HG02943 (cell line): ENCODE measurements around the gene TULP3.

ENCODE experiments used
- ATAC-seq: cut with Tn5 transposase; IDR thresholded peaks from one replicate; pipeline ENCODE4 v1.9.1; 2021; ENCODE audit warnings: mild to moderate bottlenecking, low read depth, moderate library complexity; ENCODE audit not compliant: unreplicated experiment

TULP3 gene

GRCh38 chr12:2961705-2962104 is 71.0 kb downstream of the TULP3 start:
- ATAC-seq, result no peak

- no peak for ATAC-seq
Observed at GRCh38 chr12:2963154-2963759, 72.6 kb downstream of the TULP3 start.

- ATAC-seq, result no peak
Observed at GRCh38 chr12:2963760-2964292, 73.1 kb downstream of the TULP3 start.

- no peak for ATAC-seq
Observed at GRCh38 chr12:2967651-2968050, 77.0 kb downstream of the TULP3 start.

GRCh38 chr12:2970744-2971143 is 80.1 kb downstream of the TULP3 start:
- ATAC-seq, result no peak

GRCh38 chr12:2973566-2973965 is 82.9 kb downstream of the TULP3 start:
- ATAC-seq, result no peak

GRCh38 chr12:2974560-2974971 is 83.9 kb downstream of the TULP3 start:
- ATAC-seq, result no peak

GRCh38 chr12:2976581-2976996 is 85.9 kb downstream of the TULP3 start:
- no peak for ATAC-seq

- ATAC-seq, result no peak
Observed at GRCh38 chr12:2977776-2978175, 87.1 kb downstream of the TULP3 start.

GRCh38 chr12:2979806-2980205 is 89.1 kb downstream of the TULP3 start:
- ATAC-seq, result no peak

GRCh38 chr12:2980630-2981029 is 89.9 kb downstream of the TULP3 start:
- ATAC-seq, result no peak

GRCh38 chr12:2982361-2982760 is 91.7 kb downstream of the TULP3 start:
- ATAC-seq, result no peak

GRCh38 chr12:2984249-2984648 is 93.6 kb downstream of the TULP3 start:
- ATAC-seq, result no peak

GRCh38 chr12:2984698-2985097 is 94.0 kb downstream of the TULP3 start:
- ATAC-seq, result no peak

GRCh38 chr12:2986876-2987275 is 96.2 kb downstream of the TULP3 start:
- ATAC-seq, result no peak

GRCh38 chr12:2988494-2988893 is 97.8 kb downstream of the TULP3 start:
- no peak for ATAC-seq
